ENCODE measurements around the gene RHOB. TPM values are rescaled to one million over a fixed set of nuclear protein-coding genes. Genes with fewer than 3 reads are reported as not detected.
"Not testable (repeated sequence)": the region's sequence is repeated elsewhere in the genome, so short reads cannot be mapped to it uniquely, and the experiment has no call there.

The RHOB gene
- total RNA-seq, 1 experiment from 2014 or later, result not detected

DNA sequence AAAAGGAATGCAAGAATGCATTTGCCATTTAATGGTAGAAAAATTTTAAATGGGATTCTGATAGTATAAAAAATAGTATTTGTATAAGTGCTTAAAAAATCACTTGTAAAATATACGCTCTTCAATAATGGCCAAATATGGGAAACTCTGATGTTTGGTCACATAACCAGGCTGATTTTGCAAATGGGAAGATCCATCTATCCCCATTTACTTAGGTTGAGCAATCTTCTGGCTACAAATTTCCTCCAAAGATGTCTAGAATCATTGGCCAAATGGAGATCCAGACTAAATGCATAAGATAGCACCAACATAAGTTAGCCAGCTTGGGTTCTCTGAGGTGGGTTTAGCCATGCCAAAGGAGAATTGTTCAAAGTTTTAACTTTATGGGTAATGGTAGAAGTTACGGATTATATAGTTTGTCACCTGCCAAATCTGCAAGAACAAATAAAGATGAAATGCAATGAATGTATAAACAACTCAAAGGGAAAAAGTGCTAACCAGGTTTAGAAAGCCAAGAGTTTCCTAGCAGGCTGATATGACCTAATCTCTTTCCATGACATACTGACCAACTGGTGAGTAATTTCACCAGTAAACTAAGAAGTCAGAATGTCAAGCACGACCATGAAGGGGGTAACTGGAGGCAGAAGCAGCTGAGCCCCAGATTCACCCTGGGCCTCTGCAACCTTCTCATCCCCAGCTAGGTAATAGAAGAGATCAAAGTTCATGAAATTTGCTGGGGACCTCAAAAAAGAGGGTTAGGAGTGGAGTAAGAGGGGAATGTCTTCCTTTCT lies 10.0 kb downstream of the RHOB start:
- Histone ChIP-seq H3K9ac (ENCODE audit: low read length) (no peak overlapping the region), H4K20me1 (ENCODE audit: insufficient read depth, low read depth, low read length) (no peaks in the 10 kb centered on the region), H3K4me1 (ENCODE audit: low read length) (no peaks in the 10 kb centered on the region), H2AFZ (ENCODE audit: low read length) (no peak overlapping the region), H3K4me3 (ENCODE audit: low read length) (no peak overlapping the region), H3K9me2 (replicated peaks; ENCODE audit: insufficient read depth, low read length) (no peaks in the 10 kb centered on the region), H3K36me3 (ENCODE audit: insufficient read depth, low read length) (no peaks in the 10 kb centered on the region), H3K79me2 (ENCODE audit: low read length) (no peaks in the 10 kb centered on the region), H3K27ac (ENCODE audit: low read length) (no peak overlapping the region), H3K9me3 (ENCODE audit: low read length) (no peaks in the 10 kb centered on the region), H3K27me3 (ENCODE audit: low read length) (no peaks in the 10 kb centered on the region), H3K4me2 (ENCODE audit: low read depth, low read length, poor library complexity, severe bottlenecking) (no peak overlapping the region)
- peak; percentile 32 for DNase-seq

DNA sequence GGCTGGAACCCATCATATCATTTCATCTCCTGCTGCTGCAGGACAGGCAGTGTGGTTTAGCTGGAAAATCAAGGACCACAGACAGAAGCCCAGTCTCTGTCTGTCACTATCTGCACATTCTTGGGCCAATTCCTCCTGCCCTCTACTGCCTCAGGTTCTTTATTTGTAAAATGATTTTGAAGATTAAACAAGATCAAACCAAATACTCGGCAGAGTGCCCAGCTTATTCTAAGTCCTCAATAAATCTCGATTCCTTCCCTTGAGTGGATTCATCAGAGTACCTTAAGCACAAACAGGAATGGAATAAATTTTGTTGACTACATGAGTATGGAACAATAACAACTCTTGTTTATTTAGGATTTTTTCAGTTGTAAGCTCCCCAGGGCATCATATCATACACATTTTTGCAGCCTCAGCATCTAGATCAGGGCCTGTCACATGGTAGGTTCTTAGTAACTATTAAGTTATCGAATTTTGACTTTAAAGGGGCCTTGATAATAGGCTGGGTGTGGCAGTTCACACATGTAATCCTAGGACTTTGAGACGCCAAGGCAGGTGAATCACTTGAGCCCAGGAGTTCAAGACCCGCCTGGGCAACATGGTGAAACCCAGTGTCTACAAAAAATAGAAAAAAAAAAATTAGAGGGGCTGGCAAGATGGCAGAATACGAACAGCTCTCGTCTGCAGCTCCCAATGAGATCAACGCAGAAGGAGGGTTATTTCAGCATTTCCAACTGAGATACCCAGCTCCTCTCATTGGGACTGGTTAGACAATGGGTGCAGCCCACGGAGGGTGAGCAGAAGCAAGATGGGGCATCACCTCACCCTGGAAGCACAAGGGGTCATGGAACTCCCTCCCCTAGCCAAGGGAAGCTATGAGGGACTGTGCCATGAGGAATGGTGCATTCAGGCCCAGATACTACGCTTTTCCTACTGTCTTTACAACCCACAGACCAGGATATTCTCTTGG lies 11.1 kb downstream of the RHOB start:
- Histone ChIP-seq H3K79me2 (ENCODE audit: low read length) (no peaks in the 10 kb centered on the region), H3K27me3 (ENCODE audit: low read length) (no peaks in the 10 kb centered on the region), H4K20me1 (ENCODE audit: insufficient read depth, low read depth, low read length) (no peaks in the 10 kb centered on the region), H2AFZ (ENCODE audit: low read length) (no peak overlapping the region), H3K9ac (ENCODE audit: low read length) (no peak overlapping the region), H3K27ac (ENCODE audit: low read length) (no peak overlapping the region), H3K9me2 (replicated peaks; ENCODE audit: insufficient read depth, low read length) (no peaks in the 10 kb centered on the region), H3K36me3 (ENCODE audit: insufficient read depth, low read length) (no peaks in the 10 kb centered on the region), H3K9me3 (ENCODE audit: low read length) (no peaks in the 10 kb centered on the region), H3K4me2 (ENCODE audit: low read depth, low read length, poor library complexity, severe bottlenecking) (no peak overlapping the region), H3K4me1 (ENCODE audit: low read length) (no peaks in the 10 kb centered on the region), H3K4me3 (ENCODE audit: low read length) (no peak overlapping the region)
- peak; percentile 36 for DNase-seq

DNA sequence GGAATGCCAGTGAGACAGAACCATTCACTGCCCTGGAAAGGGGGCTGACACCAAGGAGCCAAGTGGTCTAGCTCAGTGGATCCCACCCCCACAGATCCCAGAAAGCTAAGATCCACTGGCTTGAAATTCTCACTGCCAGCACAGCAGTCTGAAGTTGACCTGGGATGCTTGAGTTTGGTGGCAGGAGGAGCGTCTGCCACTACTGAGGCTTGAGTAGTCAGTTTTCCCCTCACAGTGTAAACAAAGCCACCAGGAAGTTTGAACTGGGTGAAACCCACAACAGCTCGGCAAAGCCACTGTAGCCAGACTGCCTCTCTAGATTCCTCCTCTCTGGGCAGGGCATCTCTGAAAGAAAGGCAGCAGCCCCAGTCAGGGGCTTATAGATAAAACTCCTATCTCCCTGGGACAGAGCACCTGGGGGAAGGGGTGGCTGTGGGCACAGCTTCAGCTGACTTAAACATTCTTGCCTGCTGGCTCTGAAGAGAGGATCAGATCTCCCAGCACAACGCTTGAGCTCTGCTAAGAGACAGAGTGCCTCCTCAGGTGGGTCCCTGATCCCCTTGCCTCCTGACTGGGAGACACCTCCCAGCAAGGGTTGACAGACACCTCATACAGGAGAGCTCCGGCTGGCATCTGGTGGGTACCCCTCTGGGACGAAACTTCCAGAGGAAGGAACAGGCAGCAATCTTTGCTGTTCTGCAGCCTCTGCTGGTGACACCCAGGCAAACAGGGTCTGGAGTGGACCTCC lies 12.0 kb downstream of the RHOB start:
- not testable (repeated sequence) for H3K9ac ChIP-seq (ENCODE audit: low read length); H4K20me1 ChIP-seq (ENCODE audit: insufficient read depth, low read depth, low read length); H3K9me3 ChIP-seq (ENCODE audit: low read length); H3K4me1 ChIP-seq (ENCODE audit: low read length); H3K4me2 ChIP-seq (ENCODE audit: low read depth, low read length, poor library complexity, severe bottlenecking); H3K4me3 ChIP-seq (ENCODE audit: low read length); DNase-seq; H3K27ac ChIP-seq (ENCODE audit: low read length); H3K9me2 ChIP-seq (replicated peaks; ENCODE audit: insufficient read depth, low read length); H2AFZ ChIP-seq (ENCODE audit: low read length); H3K79me2 ChIP-seq (ENCODE audit: low read length); H3K36me3 ChIP-seq (ENCODE audit: insufficient read depth, low read length); H3K27me3 ChIP-seq (ENCODE audit: low read length)

DNA sequence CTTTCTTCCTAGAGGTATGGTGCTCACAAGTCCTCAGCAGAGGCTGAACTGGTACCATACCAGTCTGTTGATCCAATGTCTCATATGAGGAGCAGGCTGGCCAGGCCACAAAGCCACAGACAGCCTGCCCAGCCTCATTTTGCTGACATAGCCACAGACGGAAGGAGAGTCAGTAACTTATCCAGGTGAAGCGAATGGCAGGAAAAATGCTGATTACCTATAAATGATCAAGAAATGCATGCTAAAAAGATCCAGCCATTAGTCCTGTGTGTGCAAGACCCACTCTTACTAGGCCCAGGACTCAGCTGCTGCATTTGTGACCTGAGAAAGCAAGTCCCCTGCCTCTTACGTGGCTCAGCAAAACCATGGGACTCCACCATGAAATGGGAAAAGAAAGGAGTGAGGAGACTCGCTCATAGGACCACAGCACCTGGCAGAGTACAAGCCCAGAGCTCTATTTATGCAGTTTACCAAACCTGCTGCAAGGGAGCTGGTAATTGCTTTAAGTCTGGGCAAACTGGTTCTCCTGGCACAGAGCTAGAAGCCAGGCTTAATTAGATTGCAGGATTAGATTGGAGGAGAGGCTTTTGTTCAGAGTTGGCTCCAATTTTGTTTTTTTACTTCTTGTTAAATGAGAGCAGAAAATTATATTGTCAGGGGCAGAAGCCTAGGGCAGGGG lies 19.0 kb downstream of the RHOB start:
- no peaks in the 10 kb centered on the region for H3K27me3 ChIP-seq (ENCODE audit: low read length)
- H2AFZ ChIP-seq (ENCODE audit: low read length), result no peak overlapping the region
- no peaks in the 10 kb centered on the region for H3K79me2 ChIP-seq (ENCODE audit: low read length)
- no peaks in the 10 kb centered on the region for H3K9me3 ChIP-seq (ENCODE audit: low read length)
- DNase-seq, result peak; percentile 32
- no peak overlapping the region for H3K4me3 ChIP-seq (ENCODE audit: low read length)
- no peaks in the 10 kb centered on the region for H4K20me1 ChIP-seq (ENCODE audit: insufficient read depth, low read depth, low read length)
- H3K9ac ChIP-seq (ENCODE audit: low read length), result no peak overlapping the region
- no peaks in the 10 kb centered on the region for H3K4me1 ChIP-seq (ENCODE audit: low read length)
- H3K4me2 ChIP-seq (ENCODE audit: low read depth, low read length, poor library complexity, severe bottlenecking), result no peak overlapping the region
- no peaks in the 10 kb centered on the region for H3K9me2 ChIP-seq (replicated peaks; ENCODE audit: insufficient read depth, low read length)
- no peaks in the 10 kb centered on the region for H3K36me3 ChIP-seq (ENCODE audit: insufficient read depth, low read length)
- no peak overlapping the region for H3K27ac ChIP-seq (ENCODE audit: low read length)

DNA sequence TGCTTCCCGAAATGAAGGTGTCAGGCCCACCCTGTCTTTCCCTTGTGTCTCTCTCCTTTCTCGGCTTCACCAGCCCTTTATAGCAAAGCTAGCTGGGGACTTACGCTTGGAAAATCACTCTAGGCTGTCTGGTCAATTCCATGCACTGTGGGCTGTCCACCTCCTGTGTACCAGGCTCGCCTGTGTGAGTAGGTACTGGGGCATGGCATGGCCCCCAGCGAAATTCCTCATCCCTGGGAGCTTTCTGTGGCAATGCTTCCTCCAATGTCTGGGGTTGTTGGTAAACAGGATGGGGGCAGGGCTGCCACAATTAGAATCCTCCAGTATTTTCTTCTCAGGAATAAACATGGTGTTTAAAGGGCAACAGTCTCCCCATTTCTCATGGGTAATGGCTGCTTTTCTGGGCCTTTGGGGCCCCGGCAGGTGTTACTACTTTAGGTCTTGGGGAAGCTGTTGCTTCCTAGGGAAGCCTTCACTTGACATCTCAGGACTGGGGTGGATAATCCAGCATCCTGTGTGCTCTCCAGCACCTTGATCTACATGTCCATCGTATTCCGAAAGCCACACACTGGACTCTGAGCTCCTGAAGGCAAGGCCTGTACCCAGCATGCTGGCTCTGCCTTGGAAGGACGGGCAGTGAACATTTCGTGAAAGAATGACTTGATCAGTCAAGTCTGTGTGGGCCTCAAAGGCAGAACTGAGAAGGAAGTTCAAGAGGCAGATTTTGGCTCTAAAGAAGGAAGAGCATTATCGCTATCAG lies 21.1 kb downstream of the RHOB start:
- Histone ChIP-seq H3K9me2 (replicated peaks; ENCODE audit: insufficient read depth, low read length) (no peaks in the 10 kb centered on the region), H4K20me1 (ENCODE audit: insufficient read depth, low read depth, low read length) (no peaks in the 10 kb centered on the region), H3K27ac (ENCODE audit: low read length) (no peak overlapping the region), H3K27me3 (ENCODE audit: low read length) (no peaks in the 10 kb centered on the region), H3K79me2 (ENCODE audit: low read length) (no peaks in the 10 kb centered on the region), H3K9ac (ENCODE audit: low read length) (no peak overlapping the region), H3K4me3 (ENCODE audit: low read length) (no peak overlapping the region), H3K4me2 (ENCODE audit: low read depth, low read length, poor library complexity, severe bottlenecking) (no peak overlapping the region), H3K4me1 (ENCODE audit: low read length) (no peaks in the 10 kb centered on the region), H3K36me3 (ENCODE audit: insufficient read depth, low read length) (no peaks in the 10 kb centered on the region), H3K9me3 (ENCODE audit: low read length) (no peaks in the 10 kb centered on the region), H2AFZ (ENCODE audit: low read length) (no peak overlapping the region)
- DNase-seq, result peak; percentile 26

DNA sequence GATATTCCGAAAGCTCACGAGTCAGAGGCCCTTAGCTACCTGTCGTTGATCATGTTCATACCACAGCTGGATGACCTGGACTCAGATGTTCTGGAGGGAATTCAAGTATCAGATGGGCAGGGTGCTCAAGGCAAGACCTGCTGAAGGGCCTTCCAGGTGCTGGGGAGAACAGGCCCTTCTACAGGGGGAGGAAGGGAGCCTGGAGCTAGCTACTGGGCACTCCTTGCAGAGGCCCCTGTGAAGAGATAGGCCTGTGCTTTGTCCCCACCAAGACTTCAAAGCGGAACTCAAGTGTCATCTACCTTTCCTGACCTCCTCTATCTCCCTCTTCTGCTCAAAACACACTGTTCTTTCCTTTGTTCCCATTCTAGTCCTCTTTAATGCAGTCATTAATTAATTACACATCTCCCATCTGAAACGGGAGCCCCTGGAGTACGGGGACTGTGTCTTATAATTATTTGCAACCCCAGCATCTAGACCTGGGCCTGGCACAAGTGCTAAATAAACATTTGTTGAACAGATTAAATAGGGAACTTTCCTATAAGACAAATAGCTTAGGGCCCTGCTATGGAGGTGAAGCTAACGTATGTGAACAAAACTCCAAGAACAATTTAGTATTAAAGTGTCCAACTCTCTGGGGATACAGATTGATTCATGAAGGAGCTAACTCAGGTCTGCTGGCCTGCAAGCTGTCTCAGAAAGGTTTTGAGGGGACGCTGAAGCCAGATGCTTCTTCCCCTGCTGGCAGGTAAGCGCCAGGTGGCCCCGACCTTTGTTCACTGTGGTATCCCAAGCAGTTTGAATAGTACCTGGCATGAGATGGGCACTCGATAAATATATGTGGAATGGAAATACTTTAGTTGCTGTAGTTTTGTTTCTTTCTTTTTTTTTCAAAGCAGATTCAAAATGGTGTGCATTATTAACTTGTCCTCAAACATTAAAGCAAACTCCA lies 22.0 kb downstream of the RHOB start:
- H3K9me2 ChIP-seq (replicated peaks; ENCODE audit: insufficient read depth, low read length), result no peaks in the 10 kb centered on the region
- no peak overlapping the region for H3K4me3 ChIP-seq (ENCODE audit: low read length)
- H4K20me1 ChIP-seq (ENCODE audit: insufficient read depth, low read depth, low read length), result no peaks in the 10 kb centered on the region
- no peak overlapping the region for H3K9ac ChIP-seq (ENCODE audit: low read length)
- H3K79me2 ChIP-seq (ENCODE audit: low read length), result no peaks in the 10 kb centered on the region
- H3K9me3 ChIP-seq (ENCODE audit: low read length), result no peaks in the 10 kb centered on the region
- no peaks in the 10 kb centered on the region for H3K27me3 ChIP-seq (ENCODE audit: low read length)
- no peaks in the 10 kb centered on the region for H3K4me1 ChIP-seq (ENCODE audit: low read length)
- no peaks in the 10 kb centered on the region for H3K36me3 ChIP-seq (ENCODE audit: insufficient read depth, low read length)
- H3K27ac ChIP-seq (ENCODE audit: low read length), result no peak overlapping the region
- H2AFZ ChIP-seq (ENCODE audit: low read length), result no peak overlapping the region
- DNase-seq, result peak; percentile 36
- H3K4me2 ChIP-seq (ENCODE audit: low read depth, low read length, poor library complexity, severe bottlenecking), result no peak overlapping the region

DNA sequence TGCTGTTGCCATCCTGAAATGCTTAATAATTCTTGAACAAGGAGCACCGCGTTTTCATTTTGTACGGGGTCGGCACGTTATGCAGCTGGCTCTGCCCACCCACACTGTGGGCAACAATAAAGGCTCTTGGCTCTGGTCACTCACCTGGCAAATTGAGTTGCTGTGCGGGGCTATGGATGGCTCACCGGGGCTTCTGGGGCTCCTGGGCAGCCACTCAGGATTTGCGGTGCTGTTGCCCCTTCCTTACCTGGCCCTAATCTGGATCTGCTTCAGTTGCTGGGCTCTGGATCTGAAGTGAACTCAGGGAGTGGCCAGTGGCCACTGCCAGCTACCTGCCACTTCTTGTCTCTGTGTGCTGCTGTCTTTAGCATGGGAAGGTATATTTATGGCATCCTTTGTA lies 22.7 kb downstream of the RHOB start:
- no peaks in the 10 kb centered on the region for H3K79me2 ChIP-seq (ENCODE audit: low read length)
- peaks cover 3% of the 10 kb centered on the region for H3K4me1 ChIP-seq (ENCODE audit: low read length)
- no peak overlapping the region for H3K9ac ChIP-seq (ENCODE audit: low read length)
- H3K27me3 ChIP-seq (ENCODE audit: low read length), result no peaks in the 10 kb centered on the region
- DNase-seq, result peak; percentile 35
- no peaks in the 10 kb centered on the region for H3K36me3 ChIP-seq (ENCODE audit: insufficient read depth, low read length)
- H3K9me2 ChIP-seq (replicated peaks; ENCODE audit: insufficient read depth, low read length), result no peaks in the 10 kb centered on the region
- H3K9me3 ChIP-seq (ENCODE audit: low read length), result no peaks in the 10 kb centered on the region
- no peak overlapping the region for H2AFZ ChIP-seq (ENCODE audit: low read length)
- no peaks in the 10 kb centered on the region for H4K20me1 ChIP-seq (ENCODE audit: insufficient read depth, low read depth, low read length)
- no peak overlapping the region for H3K4me2 ChIP-seq (ENCODE audit: low read depth, low read length, poor library complexity, severe bottlenecking)
- no peak overlapping the region for H3K27ac ChIP-seq (ENCODE audit: low read length)
- H3K4me3 ChIP-seq (ENCODE audit: low read length), result no peak overlapping the region

Data from Karpas-422 (cell line).